Erythroblast (primary cell): Measurements from ENCODE around the gene FASTK.

Experiments
- GATA1 ChIP-seq: IDR thresholded peaks from 2 replicates; pipeline ENCODE4 v1.6.1; 2011; ENCODE audit warnings: low read depth, mild to moderate bottlenecking, control low read depth, low read length, moderate library complexity
- POLR2A ChIP-seq: IDR thresholded peaks from 2 replicates; pipeline ENCODE4 v1.6.1; 2011; ENCODE audit warnings: mild to moderate bottlenecking, low read length

DNA sequence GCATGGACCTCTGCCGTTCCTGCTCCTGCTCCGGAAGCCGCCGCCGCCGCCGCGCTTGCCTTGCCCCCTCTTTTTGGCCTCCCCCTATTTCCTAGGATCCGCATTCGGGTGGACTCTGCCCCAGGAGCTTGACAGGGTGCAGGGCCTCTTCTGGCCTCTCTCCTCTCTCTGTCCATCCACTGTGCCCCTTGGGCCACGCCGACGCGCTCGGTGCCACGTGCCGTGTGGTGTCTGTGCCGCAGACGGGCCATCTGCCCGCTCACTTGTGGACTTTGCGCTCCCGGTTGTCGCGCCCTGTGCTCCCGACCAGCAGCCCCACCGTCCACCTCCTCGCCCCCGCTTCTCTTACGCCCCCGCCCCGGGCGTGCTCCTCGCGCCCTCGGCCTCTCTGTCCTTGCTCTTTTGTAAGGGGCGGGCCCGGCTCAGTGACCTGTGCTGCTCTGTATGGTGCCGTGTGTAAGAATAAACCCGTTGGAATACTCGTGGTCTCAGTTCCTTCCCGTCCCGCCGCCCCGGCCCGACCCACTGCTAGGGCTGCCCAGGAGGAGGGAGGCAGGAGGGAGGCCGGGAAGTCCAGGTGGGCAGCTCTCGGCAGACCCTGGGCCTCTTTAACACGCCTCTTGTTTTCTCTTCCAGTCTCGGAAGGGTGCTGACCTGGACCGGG, 42.7 kb upstream of the FASTK start:
- TF ChIP-seq POLR2A (no peak), GATA1 (no peak)
